Fibroblast of skin of left biceps (primary cell): ENCODE results near the gene ZNF524.
A peak's percentile ranks its signal among the peaks of the same experiment; 100 is the strongest.

ENCODE experiments used
- DNase-seq, 2 experiments: peaks; one replicate each; pipeline ENCODE4 v3.0.0-alpha.2; 2013; ENCODE audit warnings: low read depth in 2 of 2

The ZNF524 gene

GRCh38 chr19:55642153-55643002 lies 42.3 kb downstream of the ZNF524 start:
- no peak for DNase-seq

GRCh38 chr19:55643003-55643886 lies 43.2 kb downstream of the ZNF524 start, which contains the start of gene ZNF581:
ZNF581 (plus strand) TSS chr19:55643649; CDS start chr19:55644572, 923 bp downstream.
- DNase-seq: peak in 1 of 2 experiments; percentile 42

GRCh38 chr19:55643887-55644176 lies 43.7 kb downstream of the ZNF524 start:
- DNase-seq: no peak

- no peak for DNase-seq
Observed at GRCh38 chr19:55644191-55644833, 44.2 kb downstream of the ZNF524 start.

GRCh38 chr19:55644842-55645511 lies 44.9 kb downstream of the ZNF524 start:
- DNase-seq: no peak

GRCh38 chr19:55645512-55645881 lies 45.4 kb downstream of the ZNF524 start:
- no peak for DNase-seq

GRCh38 chr19:55646889-55647731 lies 47.0 kb downstream of the ZNF524 start:
- no peak for DNase-seq

GRCh38 chr19:55647732-55648584 lies 47.9 kb downstream of the ZNF524 start, which contains the start of gene CCDC106:
CCDC106 (plus strand) TSS chr19:55648212; CDS start chr19:55649047, 835 bp downstream.
- peak; percentile 49 to 54 for DNase-seq

- no peak for DNase-seq
Observed at GRCh38 chr19:55648585-55649267, 48.6 kb downstream of the ZNF524 start.

- no peak for DNase-seq
Observed at GRCh38 chr19:55649268-55650125, 49.4 kb downstream of the ZNF524 start.

- no peak for DNase-seq
Observed at GRCh38 chr19:55650126-55650557, 50.1 kb downstream of the ZNF524 start.

GRCh38 chr19:55650602-55651230 lies 50.6 kb downstream of the ZNF524 start:
- DNase-seq: no peak

GRCh38 chr19:55651236-55651635 lies 51.1 kb downstream of the ZNF524 start:
- DNase-seq: no peak

GRCh38 chr19:55652311-55653128 lies 52.4 kb downstream of the ZNF524 start:
- DNase-seq: no peak
